ENCODE results near the gene CYP21A2. TPM values are rescaled to one million over a fixed set of nuclear protein-coding genes. Genes with fewer than 3 reads are reported as not detected.

The CYP21A2 gene
- total and polyA plus RNA-seq, 2 of the 8 experiments (the other 6 are each of a cell fraction or from before 2014, with no cell fraction given): 0.22 to 0.23 TPM

DNA sequence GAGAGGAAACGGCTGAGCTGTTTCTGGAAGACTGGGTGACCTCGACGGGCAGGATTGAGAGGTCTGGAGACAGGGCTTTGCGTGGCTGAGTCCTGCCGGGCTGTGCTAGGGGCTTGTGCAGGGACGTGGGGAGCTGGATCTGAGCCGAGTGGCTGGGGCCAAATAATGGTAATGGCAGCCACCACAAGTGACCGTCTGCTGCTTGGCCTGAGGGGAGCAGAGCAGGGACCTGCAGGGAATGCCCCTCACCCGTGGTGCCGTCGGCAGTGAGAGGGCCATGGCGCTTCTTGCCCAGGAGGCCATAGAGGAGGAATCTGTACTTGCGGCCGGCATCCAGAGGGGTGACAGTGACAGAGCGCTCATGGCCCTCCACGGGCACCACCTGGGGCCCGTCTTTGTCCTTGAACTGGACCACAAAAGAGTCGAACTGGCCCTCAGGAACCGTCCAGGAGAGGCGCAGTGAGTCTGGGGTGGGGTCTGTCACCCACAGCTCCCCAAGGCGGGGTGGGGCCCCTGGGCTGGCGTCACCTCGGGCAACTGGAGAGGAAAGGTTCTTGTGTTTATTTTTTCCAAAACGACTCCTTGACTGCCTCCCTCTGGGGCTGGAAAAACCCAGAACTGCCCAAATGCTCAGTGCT is 31.8 kb downstream of the CYP21A2 start (continued):
- TF ChIP-seq, protein P1, sequence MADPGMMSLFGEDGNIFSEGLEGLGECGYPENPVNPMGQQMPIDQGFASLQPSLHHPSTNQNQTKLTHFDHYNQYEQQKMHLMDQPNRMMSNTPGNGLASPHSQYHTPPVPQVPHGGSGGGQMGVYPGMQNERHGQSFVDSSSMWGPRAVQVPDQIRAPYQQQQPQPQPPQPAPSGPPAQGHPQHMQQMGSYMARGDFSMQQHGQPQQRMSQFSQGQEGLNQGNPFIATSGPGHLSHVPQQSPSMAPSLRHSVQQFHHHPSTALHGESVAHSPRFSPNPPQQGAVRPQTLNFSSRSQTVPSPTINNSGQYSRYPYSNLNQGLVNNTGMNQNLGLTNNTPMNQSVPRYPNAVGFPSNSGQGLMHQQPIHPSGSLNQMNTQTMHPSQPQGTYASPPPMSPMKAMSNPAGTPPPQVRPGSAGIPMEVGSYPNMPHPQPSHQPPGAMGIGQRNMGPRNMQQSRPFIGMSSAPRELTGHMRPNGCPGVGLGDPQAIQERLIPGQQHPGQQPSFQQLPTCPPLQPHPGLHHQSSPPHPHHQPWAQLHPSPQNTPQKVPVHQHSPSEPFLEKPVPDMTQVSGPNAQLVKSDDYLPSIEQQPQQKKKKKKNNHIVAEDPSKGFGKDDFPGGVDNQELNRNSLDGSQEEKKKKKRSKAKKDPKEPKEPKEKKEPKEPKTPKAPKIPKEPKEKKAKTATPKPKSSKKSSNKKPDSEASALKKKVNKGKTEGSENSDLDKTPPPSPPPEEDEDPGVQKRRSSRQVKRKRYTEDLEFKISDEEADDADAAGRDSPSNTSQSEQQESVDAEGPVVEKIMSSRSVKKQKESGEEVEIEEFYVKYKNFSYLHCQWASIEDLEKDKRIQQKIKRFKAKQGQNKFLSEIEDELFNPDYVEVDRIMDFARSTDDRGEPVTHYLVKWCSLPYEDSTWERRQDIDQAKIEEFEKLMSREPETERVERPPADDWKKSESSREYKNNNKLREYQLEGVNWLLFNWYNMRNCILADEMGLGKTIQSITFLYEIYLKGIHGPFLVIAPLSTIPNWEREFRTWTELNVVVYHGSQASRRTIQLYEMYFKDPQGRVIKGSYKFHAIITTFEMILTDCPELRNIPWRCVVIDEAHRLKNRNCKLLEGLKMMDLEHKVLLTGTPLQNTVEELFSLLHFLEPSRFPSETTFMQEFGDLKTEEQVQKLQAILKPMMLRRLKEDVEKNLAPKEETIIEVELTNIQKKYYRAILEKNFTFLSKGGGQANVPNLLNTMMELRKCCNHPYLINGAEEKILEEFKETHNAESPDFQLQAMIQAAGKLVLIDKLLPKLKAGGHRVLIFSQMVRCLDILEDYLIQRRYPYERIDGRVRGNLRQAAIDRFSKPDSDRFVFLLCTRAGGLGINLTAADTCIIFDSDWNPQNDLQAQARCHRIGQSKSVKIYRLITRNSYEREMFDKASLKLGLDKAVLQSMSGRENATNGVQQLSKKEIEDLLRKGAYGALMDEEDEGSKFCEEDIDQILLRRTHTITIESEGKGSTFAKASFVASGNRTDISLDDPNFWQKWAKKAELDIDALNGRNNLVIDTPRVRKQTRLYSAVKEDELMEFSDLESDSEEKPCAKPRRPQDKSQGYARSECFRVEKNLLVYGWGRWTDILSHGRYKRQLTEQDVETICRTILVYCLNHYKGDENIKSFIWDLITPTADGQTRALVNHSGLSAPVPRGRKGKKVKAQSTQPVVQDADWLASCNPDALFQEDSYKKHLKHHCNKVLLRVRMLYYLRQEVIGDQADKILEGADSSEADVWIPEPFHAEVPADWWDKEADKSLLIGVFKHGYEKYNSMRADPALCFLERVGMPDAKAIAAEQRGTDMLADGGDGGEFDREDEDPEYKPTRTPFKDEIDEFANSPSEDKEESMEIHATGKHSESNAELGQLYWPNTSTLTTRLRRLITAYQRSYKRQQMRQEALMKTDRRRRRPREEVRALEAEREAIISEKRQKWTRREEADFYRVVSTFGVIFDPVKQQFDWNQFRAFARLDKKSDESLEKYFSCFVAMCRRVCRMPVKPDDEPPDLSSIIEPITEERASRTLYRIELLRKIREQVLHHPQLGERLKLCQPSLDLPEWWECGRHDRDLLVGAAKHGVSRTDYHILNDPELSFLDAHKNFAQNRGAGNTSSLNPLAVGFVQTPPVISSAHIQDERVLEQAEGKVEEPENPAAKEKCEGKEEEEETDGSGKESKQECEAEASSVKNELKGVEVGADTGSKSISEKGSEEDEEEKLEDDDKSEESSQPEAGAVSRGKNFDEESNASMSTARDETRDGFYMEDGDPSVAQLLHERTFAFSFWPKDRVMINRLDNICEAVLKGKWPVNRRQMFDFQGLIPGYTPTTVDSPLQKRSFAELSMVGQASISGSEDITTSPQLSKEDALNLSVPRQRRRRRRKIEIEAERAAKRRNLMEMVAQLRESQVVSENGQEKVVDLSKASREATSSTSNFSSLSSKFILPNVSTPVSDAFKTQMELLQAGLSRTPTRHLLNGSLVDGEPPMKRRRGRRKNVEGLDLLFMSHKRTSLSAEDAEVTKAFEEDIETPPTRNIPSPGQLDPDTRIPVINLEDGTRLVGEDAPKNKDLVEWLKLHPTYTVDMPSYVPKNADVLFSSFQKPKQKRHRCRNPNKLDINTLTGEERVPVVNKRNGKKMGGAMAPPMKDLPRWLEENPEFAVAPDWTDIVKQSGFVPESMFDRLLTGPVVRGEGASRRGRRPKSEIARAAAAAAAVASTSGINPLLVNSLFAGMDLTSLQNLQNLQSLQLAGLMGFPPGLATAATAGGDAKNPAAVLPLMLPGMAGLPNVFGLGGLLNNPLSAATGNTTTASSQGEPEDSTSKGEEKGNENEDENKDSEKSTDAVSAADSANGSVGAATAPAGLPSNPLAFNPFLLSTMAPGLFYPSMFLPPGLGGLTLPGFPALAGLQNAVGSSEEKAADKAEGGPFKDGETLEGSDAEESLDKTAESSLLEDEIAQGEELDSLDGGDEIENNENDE (IDR thresholded peaks at IDR 0.05; ENCODE audit: insufficient replicate concordance, low read length): no peak
- TF ChIP-seq PHF8 (conservative IDR thresholded peaks at IDR 0.05; ENCODE audit: low read depth, low read length) (no peak), BACH1 (IDR thresholded peaks at IDR 0.05; ENCODE audit: low read length) (no peak), ASH2L (IDR thresholded peaks at IDR 0.05; ENCODE audit: low read length) (no peak), GABPA (IDR thresholded peaks at IDR 0.05; ENCODE audit: borderline replicate concordance, insufficient read depth, low read length) (no peak)
